Spleen (tissue), 11 donors: ENCODE measurements around the gene FGD5. TPM values are rescaled to one million over a fixed set of nuclear protein-coding genes. Genes with fewer than 3 reads are reported as not detected.

Experiments
- DNase-seq: peaks from one replicate; pipeline ENCODE4 v3.0.0-alpha.2; 2020
- H3K27ac ChIP-seq, 8 donors: fragments of 200-600 bp; sonication (generic) in 7 of 8; 1 replicate in 4 of 8; 2 replicates in 4 of 8; pipeline versions ENCODE4 v1.5.0 to v1.8.0; 2016 to 2021; ENCODE audit warnings: inconsistent platforms in 4 of 8, mild to moderate bottlenecking in 4 of 8, moderate library complexity in 1 of 8
- H3K27me3 ChIP-seq, 7 donors: fragments of 200-600 bp; sonication (generic) in 6 of 7; replicated peaks in 1 of 7; 1 replicate in 4 of 7; 2 replicates in 3 of 7; pipeline versions ENCODE4 v1.5.0 to v1.8.0; 2016 to 2021; ENCODE audit warnings: inconsistent platforms in 3 of 7, mild to moderate bottlenecking in 1 of 7
- H3K36me3 ChIP-seq, 6 donors: fragments of 200-600 bp; sonication (generic) in 5 of 6; 1 replicate in 4 of 6; 2 replicates in 2 of 6; pipeline versions ENCODE4 v1.5.0 to v1.8.0; 2016 to 2021; ENCODE audit warnings: inconsistent platforms in 2 of 6
- H3K4me1 ChIP-seq, 6 donors: fragments of 200-600 bp; sonication (generic) in 5 of 6; 1 replicate in 3 of 6; 2 replicates in 3 of 6; pipeline versions ENCODE4 v1.5.0 to v1.8.0; 2016 to 2021; ENCODE audit warnings: inconsistent platforms in 3 of 6
- H3K4me3 ChIP-seq, 8 donors: fragments of 200-600 bp; sonication (generic) in 7 of 8; 1 replicate in 4 of 8; 2 replicates in 4 of 8; pipeline versions ENCODE4 v1.5.0 to v1.8.0; 2016 to 2021; ENCODE audit warnings: inconsistent platforms in 4 of 8, mild to moderate bottlenecking in 4 of 8, moderate library complexity in 2 of 8
- H3K9me3 ChIP-seq, 8 donors: fragments of 200-600 bp; sonication (generic) in 7 of 8; 1 replicate in 4 of 8; 2 replicates in 4 of 8; pipeline versions ENCODE4 v1.5.0 to v1.8.0; 2016 to 2021; ENCODE audit warnings: inconsistent platforms in 4 of 8
- POLR2A ChIP-seq, 3 donors: fragments of 450-650 bp; IDR thresholded peaks; one replicate each; pipeline ENCODE4 v1.5.1; 2017; ENCODE audit warnings: antibody characterized with exemption in 3 of 3, mild to moderate bottlenecking in 1 of 3
- POLR2AphosphoS5 ChIP-seq, 3 donors: sonication (generic); formaldehyde crosslinking; IDR thresholded peaks; one replicate each; pipeline ENCODE4 v1.5.1; 2017; ENCODE audit warnings: antibody characterized with exemption in 3 of 3
- WGBS, 5 donors: extraction: QIAGEN DNeasy Blood & Tissue Kit in 3 of 5; methylation state at CpG; one replicate each; pipeline versions ENCODE4 v1.1.5 to v1.1.7; 2013 to 2018; 5-methylcytosine and 5-hydroxymethylcytosine counted together
- intact Hi-C: fragments of 100-400 bp; cut with DNase I; formaldehyde crosslinking; loops from one replicate; pipeline ENCODE4 v1.15.0; 2023; ENCODE audit warnings: low total_unique reads
- polyA plus RNA-seq, 3 donors: library from polyadenylated mRNA; stranded (reverse); fragments of 200-250 nt; gene quantifications; one replicate each; pipeline ENCODE4 v1.2.1, GENCODE V29; 2013
- total RNA-seq, 7 donors: library from RNA; depleted of rRNA in 3 of 7; stranded (reverse); fragments of >200 nt in 3 of 7; fragmentation: NEBNext Ultra II Directional in 4 of 7; extraction: Animal tissue kit (Norgen Biotek cat#: 25700) in 4 of 7; gene quantifications; one replicate each; pipeline versions ENCODE4 v1.1.0 to v1.2.1, GENCODE V29; 2016 to 2021
- TF ChIP-seq, protein P1 (sequence below), 11 experiments: fragments of 200-600 bp in 7 of 11; fragments of 450-650 bp in 4 of 11; sonication (generic) in 4 of 11; IDR thresholded peaks in 8 of 11; conservative IDR thresholded peaks in 3 of 11; 1 replicate in 7 of 11; 2 replicates in 4 of 11; pipeline versions ENCODE4 v1.4.0 to v1.8.0; 2016 to 2021; ENCODE audit warnings: antibody characterized with exemption in 11 of 11, inconsistent platforms in 4 of 11, mild to moderate bottlenecking in 1 of 11
- donor health status: healthy with polysubstance abuse.
- donor health status: DM: no; HTN: no; CAD: no; lungs with moderate emphysema.
- donor health status: DM: no; HTN: no; CAD: no.
- donor health status: Bipolar disorder and iron deficiency.
- donor health status: healthy.
- donor health status: DM: no; HTN: no; CAD: no.
- donor health status: DM: yes; HTN: yes; CAD: no.

The FGD5 gene
- total and polyA plus RNA-seq, 10 donors, result 6.0 to 145 (median 63.8) TPM

DNA sequence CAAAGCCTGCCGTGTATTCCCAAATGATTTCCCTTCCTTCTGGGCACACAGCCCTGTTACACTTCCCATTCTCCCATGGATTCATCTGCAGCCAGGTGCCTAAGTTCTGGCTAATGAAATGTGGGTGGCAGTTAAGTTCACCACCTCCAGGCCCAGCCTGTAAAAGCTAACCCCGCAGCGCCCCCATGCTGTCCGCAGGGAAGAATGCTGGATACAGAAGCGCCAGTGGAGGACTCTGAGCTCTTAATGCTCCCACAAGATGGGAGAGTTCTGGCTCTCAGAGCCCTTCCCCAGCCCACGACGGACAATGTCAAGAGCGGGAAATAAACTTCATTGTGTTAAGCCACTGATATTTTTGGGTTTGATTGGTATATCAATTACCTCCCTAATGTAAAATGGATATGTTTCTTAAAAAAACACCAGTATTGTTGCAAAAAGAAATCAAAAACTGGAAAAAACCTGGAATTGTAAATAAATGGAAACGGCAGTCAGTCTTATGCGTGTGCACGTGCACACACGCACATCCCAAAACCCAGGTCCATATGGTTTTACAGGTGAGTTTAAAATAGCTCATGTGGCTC is 37.7 kb upstream of the FGD5 start:
- no peaks in the 10 kb centered on the region for H3K27me3 ChIP-seq
- H3K27ac ChIP-seq, result no peak overlapping the region
- no peaks in the 10 kb centered on the region for H3K36me3 ChIP-seq
- WGBS, 5 donors, result 33 to 40% (median 39%) methylated on average over 12 of the region's 12 CpGs
- DNase-seq, result peak; percentile 87
- TF ChIP-seq, protein P1, sequence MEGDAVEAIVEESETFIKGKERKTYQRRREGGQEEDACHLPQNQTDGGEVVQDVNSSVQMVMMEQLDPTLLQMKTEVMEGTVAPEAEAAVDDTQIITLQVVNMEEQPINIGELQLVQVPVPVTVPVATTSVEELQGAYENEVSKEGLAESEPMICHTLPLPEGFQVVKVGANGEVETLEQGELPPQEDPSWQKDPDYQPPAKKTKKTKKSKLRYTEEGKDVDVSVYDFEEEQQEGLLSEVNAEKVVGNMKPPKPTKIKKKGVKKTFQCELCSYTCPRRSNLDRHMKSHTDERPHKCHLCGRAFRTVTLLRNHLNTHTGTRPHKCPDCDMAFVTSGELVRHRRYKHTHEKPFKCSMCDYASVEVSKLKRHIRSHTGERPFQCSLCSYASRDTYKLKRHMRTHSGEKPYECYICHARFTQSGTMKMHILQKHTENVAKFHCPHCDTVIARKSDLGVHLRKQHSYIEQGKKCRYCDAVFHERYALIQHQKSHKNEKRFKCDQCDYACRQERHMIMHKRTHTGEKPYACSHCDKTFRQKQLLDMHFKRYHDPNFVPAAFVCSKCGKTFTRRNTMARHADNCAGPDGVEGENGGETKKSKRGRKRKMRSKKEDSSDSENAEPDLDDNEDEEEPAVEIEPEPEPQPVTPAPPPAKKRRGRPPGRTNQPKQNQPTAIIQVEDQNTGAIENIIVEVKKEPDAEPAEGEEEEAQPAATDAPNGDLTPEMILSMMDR (IDR thresholded peaks at IDR 0.05 in 8 of 11, conservative IDR thresholded peaks at IDR 0.05 in 3 of 11), result peak in 9 of 11 experiments; percentile 49 to 75 (median 65)
- no peak for TF ChIP-seq POLR2A (IDR thresholded peaks at IDR 0.05)
- H3K4me1 ChIP-seq, result peaks cover 0 to 27% (median 13%) of the 10 kb centered on the region in 6 donors
- intact Hi-C loops, result no loop called here
- H3K4me3 ChIP-seq, result no peak overlapping the region
- peaks cover 0 to 22% (median 15%) of the 10 kb centered on the region in 8 donors for H3K9me3 ChIP-seq

DNA sequence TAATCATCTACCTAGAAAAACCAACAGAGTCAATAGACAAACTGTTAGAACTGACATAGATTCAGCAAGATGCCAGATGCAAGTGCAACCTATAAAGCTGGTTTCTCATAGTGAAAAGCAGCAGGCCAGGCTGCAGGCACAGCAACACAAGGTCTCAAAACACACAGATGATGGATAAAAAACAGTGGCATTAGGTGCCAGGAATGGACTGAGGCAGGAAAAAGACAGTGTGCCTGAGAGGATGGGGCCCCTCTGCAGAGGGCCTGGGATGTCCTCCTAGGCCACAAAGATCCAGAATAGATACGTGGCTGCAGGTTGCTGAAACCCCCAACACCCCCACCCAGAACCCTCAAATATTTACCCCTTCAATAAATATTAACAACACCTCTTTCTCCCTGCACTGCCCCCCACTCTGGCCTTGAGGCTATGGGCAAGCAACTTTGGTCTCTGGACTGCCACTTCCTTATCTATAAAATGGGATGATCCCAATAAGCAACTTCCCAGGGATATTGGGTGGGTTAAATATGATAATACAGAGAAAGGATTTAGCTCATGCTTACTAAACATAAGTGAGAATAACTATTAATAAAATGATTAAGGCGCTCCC is 35.2 kb upstream of the FGD5 start:
- intact Hi-C loops, result no loop called here
- H3K36me3 ChIP-seq, result no peaks in the 10 kb centered on the region
- WGBS, 5 donors, result 58 to 77% (median 66%) methylated on average over 2 of the region's 2 CpGs
- H3K27me3 ChIP-seq, result no peaks in the 10 kb centered on the region
- peaks cover 0 to 13% (median 10%) of the 10 kb centered on the region in 8 donors for H3K9me3 ChIP-seq
- TF ChIP-seq POLR2A (IDR thresholded peaks at IDR 0.05), result no peak
- TF ChIP-seq POLR2AphosphoS5 (IDR thresholded peaks at IDR 0.05), result no peak
- TF ChIP-seq, protein P1 (IDR thresholded peaks at IDR 0.05 in 8 of 11, conservative IDR thresholded peaks at IDR 0.05 in 3 of 11), result no peak
- no peak for DNase-seq
- peaks cover 0 to 28% (median 13%) of the 10 kb centered on the region in 6 donors for H3K4me1 ChIP-seq
- peak overlapping the region in 6 of 8 donors; percentile 13 to 81 (median 78) for H3K27ac ChIP-seq
- no peak overlapping the region for H3K4me3 ChIP-seq

DNA sequence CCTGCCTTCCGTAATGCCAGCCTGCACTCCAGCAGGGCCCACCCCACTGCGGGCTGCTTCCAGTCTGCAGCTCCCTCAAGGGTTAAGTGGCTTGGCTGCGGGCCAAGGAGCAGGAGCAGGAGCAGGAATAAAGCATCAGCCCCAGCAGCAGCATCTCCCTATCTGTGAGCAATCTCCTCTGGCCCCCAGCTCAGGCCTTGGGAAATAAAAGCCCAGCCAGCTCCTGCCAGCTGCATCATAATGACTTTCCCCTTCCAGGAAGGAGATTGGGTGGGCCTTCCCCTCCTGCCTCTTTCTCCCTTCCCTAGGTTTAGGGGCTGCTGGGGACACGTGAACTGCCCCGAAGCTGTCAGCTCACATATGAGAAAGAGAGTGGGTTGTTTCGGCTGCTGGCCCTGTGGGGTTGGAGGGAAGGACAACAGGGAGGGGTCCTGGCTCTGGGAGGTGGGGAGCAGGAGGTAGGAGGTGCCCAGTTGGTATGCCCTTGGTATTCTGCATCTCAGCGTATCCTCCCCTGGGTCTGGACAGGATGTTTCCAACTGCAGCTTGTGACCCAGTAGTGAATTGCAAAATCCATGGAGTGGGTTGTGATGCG is 34.6 kb upstream of the FGD5 start:
- peaks cover 0 to 7% (median 4%) of the 10 kb centered on the region in 8 donors for H3K9me3 ChIP-seq
- peak; percentile 25 to 62 (median 34) for TF ChIP-seq POLR2AphosphoS5 (IDR thresholded peaks at IDR 0.05)
- TF ChIP-seq POLR2A (IDR thresholded peaks at IDR 0.05), result no peak
- TF ChIP-seq, protein P1 (IDR thresholded peaks at IDR 0.05 in 8 of 11, conservative IDR thresholded peaks at IDR 0.05 in 3 of 11), result peak in 1 of 11 experiments; percentile 13
- intact Hi-C loops, result no loop called here
- no peaks in the 10 kb centered on the region for H3K36me3 ChIP-seq
- H3K4me3 ChIP-seq, result no peak overlapping the region
- WGBS, 5 donors, result 52 to 68% (median 62%) methylated on average over 8 of the region's 8 CpGs
- H3K27me3 ChIP-seq, result no peaks in the 10 kb centered on the region
- peak overlapping the region in 6 of 8 donors; percentile 66 to 81 (median 78) for H3K27ac ChIP-seq
- H3K4me1 ChIP-seq, result peaks cover 0 to 28% (median 13%) of the 10 kb centered on the region in 6 donors
- DNase-seq, result peak; percentile 81
